ENCODE measurements around the gene STKLD1. TPM values are rescaled to one million over a fixed set of nuclear protein-coding genes. Genes with fewer than 3 reads are reported as not detected.

STKLD1 gene
- total and polyA plus RNA-seq, 9 of the 15 experiments (the other 6 are each of a cell fraction or from before 2014, with no cell fraction given): 0.10 to 0.65 (median 0.33) TPM; not detected in 2

DNA sequence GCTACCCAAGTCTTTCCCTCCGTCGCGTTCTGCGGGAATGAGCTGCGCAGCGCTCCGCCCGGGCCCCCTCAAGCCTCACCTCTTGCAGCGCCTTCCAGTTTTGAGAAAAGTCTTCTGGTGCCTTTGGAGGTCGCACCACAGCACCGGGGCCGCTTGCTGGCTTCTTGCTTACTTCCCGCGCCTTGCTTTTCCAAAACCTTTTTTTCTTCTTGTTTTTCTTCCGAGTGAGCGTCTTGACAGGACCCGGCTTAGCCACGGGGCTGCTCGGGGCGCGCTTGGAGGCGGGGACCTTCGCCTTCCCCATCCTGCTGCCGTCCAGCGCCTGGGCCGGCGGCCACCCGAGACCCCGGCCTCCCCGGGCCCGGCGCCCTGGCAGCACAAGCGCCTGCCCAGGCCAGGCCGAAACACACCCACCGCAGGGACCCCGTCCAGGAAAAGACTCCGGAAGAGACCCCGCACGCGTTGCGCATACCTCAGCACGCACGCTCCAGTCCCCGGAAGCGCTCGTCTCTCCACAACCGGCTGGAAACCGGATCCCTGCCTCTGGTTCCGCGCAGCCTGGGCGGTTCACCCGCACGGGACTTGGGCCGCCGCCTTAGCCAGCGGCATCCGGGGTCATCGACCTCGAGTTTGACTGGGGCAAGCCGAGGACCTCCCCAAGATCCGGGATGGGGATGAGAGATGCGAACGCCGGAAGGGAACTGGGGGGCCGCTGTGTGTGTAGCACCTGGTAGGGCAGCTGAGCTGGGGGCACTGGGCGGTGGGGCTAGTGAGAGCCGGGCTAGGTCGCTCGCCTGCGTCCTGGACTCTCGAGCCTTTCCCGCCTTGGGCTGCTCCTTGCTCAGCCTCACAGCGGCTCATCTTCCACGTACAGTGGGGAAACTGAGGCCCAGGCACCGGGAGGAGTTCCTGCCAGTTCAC lies 41.6 kb downstream of the STKLD1 start, which contains the start of gene REXO4 (continued):
- TF ChIP-seq BRCA1 (IDR thresholded peaks at IDR 0.05) (no peak), BRCA1 (CRISPR knock-in tag; IDR thresholded peaks at IDR 0.05) (no peak), WHSC1 (IDR thresholded peaks at IDR 0.05; ENCODE audit: low read length) (no peak), MTA2 (IDR thresholded peaks at IDR 0.05; ENCODE audit: low read depth) (peak; percentile 17; the same call in 1 of the 2 replicates), TRIM24 (IDR thresholded peaks at IDR 0.05) (peak in 1 of 2 experiments; percentile 100; a peak in 3 of 4 replicates), ETV1 (tag; conservative IDR thresholded peaks at IDR 0.05; ENCODE audit: low read depth) (peak; percentile 93), SRSF3 (IDR thresholded peaks at IDR 0.05; ENCODE audit: insufficient read depth, low read length) (no peak), HOXB6 (CRISPR knock-in tag; IDR thresholded peaks at IDR 0.05; ENCODE audit: borderline replicate concordance) (no peak), ZNF583 (CRISPR knock-in tag; IDR thresholded peaks at IDR 0.05) (0 out of 2 replicates have a peak, but pooled peaks have one; percentile 32), SMAD4 (CRISPR knock-in tag; conservative IDR thresholded peaks at IDR 0.05) (peak; percentile 86), DIDO1 (tag; IDR thresholded peaks at IDR 0.05; ENCODE audit: low read depth) (peak; percentile 99), PML (IDR thresholded peaks at IDR 0.05; ENCODE audit: low read length) (no peak; the same call in 1 of the 2 replicates), ZNF143 (CRISPR knock-in tag; IDR thresholded peaks at IDR 0.05) (no peak), NCOR1 (IDR thresholded peaks at IDR 0.05) (peak; percentile 80), ELF2 (CRISPR knock-in tag; IDR thresholded peaks at IDR 0.05) (peak; percentile 63; the same call in 1 of the 2 replicates), MAFG (tag; conservative IDR thresholded peaks at IDR 0.05) (no peak), NEUROD1 (IDR thresholded peaks at IDR 0.05; ENCODE audit: borderline replicate concordance, low read depth, low read length, partially characterized antibody) (peak; percentile 83), KDM1A (IDR thresholded peaks at IDR 0.05) (peak; percentile 58 to 75; a peak in 2 of 4 replicates), RBFOX2 (IDR thresholded peaks at IDR 0.05; ENCODE audit: low read depth, low read length) (peak; percentile 95)
- TF ChIP-seq, protein P1, sequence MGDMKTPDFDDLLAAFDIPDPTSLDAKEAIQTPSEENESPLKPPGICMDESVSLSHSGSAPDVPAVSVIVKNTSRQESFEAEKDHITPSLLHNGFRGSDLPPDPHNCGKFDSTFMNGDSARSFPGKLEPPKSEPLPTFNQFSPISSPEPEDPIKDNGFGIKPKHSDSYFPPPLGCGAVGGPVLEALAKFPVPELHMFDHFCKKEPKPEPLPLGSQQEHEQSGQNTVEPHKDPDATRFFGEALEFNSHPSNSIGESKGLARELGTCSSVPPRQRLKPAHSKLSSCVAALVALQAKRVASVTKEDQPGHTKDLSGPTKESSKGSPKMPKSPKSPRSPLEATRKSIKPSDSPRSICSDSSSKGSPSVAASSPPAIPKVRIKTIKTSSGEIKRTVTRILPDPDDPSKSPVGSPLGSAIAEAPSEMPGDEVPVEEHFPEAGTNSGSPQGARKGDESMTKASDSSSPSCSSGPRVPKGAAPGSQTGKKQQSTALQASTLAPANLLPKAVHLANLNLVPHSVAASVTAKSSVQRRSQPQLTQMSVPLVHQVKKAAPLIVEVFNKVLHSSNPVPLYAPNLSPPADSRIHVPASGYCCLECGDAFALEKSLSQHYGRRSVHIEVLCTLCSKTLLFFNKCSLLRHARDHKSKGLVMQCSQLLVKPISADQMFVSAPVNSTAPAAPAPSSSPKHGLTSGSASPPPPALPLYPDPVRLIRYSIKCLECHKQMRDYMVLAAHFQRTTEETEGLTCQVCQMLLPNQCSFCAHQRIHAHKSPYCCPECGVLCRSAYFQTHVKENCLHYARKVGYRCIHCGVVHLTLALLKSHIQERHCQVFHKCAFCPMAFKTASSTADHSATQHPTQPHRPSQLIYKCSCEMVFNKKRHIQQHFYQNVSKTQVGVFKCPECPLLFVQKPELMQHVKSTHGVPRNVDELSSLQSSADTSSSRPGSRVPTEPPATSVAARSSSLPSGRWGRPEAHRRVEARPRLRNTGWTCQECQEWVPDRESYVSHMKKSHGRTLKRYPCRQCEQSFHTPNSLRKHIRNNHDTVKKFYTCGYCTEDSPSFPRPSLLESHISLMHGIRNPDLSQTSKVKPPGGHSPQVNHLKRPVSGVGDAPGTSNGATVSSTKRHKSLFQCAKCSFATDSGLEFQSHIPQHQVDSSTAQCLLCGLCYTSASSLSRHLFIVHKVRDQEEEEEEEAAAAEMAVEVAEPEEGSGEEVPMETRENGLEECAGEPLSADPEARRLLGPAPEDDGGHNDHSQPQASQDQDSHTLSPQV (IDR thresholded peaks at IDR 0.05): no peak
- TF ChIP-seq, protein P2, sequence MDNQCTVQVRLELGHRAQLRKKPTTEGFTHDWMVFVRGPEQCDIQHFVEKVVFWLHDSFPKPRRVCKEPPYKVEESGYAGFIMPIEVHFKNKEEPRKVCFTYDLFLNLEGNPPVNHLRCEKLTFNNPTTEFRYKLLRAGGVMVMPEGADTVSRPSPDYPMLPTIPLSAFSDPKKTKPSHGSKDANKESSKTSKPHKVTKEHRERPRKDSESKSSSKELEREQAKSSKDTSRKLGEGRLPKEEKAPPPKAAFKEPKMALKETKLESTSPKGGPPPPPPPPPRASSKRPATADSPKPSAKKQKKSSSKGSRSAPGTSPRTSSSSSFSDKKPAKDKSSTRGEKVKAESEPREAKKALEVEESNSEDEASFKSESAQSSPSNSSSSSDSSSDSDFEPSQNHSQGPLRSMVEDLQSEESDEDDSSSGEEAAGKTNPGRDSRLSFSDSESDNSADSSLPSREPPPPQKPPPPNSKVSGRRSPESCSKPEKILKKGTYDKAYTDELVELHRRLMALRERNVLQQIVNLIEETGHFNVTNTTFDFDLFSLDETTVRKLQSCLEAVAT (IDR thresholded peaks at IDR 0.05): peak in 1 of 2 experiments; percentile 40; a peak in 2 of 4 replicates
- TF ChIP-seq, protein P3, sequence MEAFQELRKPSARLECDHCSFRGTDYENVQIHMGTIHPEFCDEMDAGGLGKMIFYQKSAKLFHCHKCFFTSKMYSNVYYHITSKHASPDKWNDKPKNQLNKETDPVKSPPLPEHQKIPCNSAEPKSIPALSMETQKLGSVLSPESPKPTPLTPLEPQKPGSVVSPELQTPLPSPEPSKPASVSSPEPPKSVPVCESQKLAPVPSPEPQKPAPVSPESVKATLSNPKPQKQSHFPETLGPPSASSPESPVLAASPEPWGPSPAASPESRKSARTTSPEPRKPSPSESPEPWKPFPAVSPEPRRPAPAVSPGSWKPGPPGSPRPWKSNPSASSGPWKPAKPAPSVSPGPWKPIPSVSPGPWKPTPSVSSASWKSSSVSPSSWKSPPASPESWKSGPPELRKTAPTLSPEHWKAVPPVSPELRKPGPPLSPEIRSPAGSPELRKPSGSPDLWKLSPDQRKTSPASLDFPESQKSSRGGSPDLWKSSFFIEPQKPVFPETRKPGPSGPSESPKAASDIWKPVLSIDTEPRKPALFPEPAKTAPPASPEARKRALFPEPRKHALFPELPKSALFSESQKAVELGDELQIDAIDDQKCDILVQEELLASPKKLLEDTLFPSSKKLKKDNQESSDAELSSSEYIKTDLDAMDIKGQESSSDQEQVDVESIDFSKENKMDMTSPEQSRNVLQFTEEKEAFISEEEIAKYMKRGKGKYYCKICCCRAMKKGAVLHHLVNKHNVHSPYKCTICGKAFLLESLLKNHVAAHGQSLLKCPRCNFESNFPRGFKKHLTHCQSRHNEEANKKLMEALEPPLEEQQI (IDR thresholded peaks at IDR 0.05): peak; percentile 95

Data from K562 (cell line).